Stimulated activated CD4-positive, alpha-beta T cell treated with anti-CD3 and anti-CD28 coated beads, Interleukin-4, amount 100 ng/mL, for 4 hours (primary cell): ENCODE measurements around the gene NXT1.
"Not testable (repeated sequence)": the region's sequence is repeated elsewhere in the genome, so short reads cannot be mapped to it uniquely, and the experiment has no call there.

Experiments
- DNase-seq, 2 experiments: peaks; one replicate each; pipeline ENCODE4 v3.0.0-alpha.2; 2020

Gene NXT1

GRCh38 chr20:23350196-23350903 is at the start of gene NXT1:
Gene NXT1, plus strand, starts transcription at chr20:23350791. Its CDS starts 3,251 bp downstream, at chr20:23354042.
- DNase-seq: peak; percentile 94 to 95

GRCh38 chr20:23301436-23302050 is 49.0 kb upstream of the NXT1 start:
- no peak for DNase-seq

GRCh38 chr20:23302386-23302785 is 48.2 kb upstream of the NXT1 start:
- no peak for DNase-seq

GRCh38 chr20:23302801-23303200 is 47.8 kb upstream of the NXT1 start:
- DNase-seq: no peak

GRCh38 chr20:23303325-23304102 is 47.1 kb upstream of the NXT1 start:
- no peak for DNase-seq

GRCh38 chr20:23304616-23305015 is 46.0 kb upstream of the NXT1 start:
- DNase-seq: no peak

- DNase-seq: no peak
Observed at GRCh38 chr20:23305098-23305497, 45.5 kb upstream of the NXT1 start.

GRCh38 chr20:23307393-23307792 is 43.2 kb upstream of the NXT1 start:
- not testable (repeated sequence) for DNase-seq

GRCh38 chr20:23308024-23308423 is 42.6 kb upstream of the NXT1 start:
- no peak for DNase-seq

GRCh38 chr20:23308908-23309307 is 41.7 kb upstream of the NXT1 start:
- no peak for DNase-seq

GRCh38 chr20:23309781-23310180 is 40.8 kb upstream of the NXT1 start:
- DNase-seq: no peak

GRCh38 chr20:23311947-23312506 is 38.6 kb upstream of the NXT1 start:
- DNase-seq: no peak

- DNase-seq: no peak
Observed at GRCh38 chr20:23313271-23313670, 37.3 kb upstream of the NXT1 start.

GRCh38 chr20:23314699-23315098 is 35.9 kb upstream of the NXT1 start:
- DNase-seq: no peak

- DNase-seq: no peak
Observed at GRCh38 chr20:23315099-23315498, 35.5 kb upstream of the NXT1 start.

- no peak for DNase-seq
Observed at GRCh38 chr20:23316626-23317025, 34.0 kb upstream of the NXT1 start.

GRCh38 chr20:23317081-23317480 is 33.5 kb upstream of the NXT1 start:
- no peak for DNase-seq

GRCh38 chr20:23318347-23318746 is 32.2 kb upstream of the NXT1 start:
- no peak for DNase-seq

GRCh38 chr20:23320317-23320716 is 30.3 kb upstream of the NXT1 start:
- no peak for DNase-seq

- no peak for DNase-seq
Observed at GRCh38 chr20:23325107-23325506, 25.5 kb upstream of the NXT1 start.

- DNase-seq: no peak
Observed at GRCh38 chr20:23326774-23327173, 23.8 kb upstream of the NXT1 start.

GRCh38 chr20:23327617-23328333 is 22.8 kb upstream of the NXT1 start:
- no peak for DNase-seq
